Glutamatergic neuron (in vitro differentiated cells): ENCODE data around the gene ATP9B. TPM values are rescaled to one million over a fixed set of nuclear protein-coding genes. Genes with fewer than 3 reads are reported as not detected.
A peak's percentile ranks its signal among the peaks of the same experiment; 100 is the strongest.
"Not testable (repeated sequence)": the region's sequence is repeated elsewhere in the genome, so short reads cannot be mapped to it uniquely, and the experiment has no call there.

Source experiments
- DNase-seq: peaks from one replicate; pipeline ENCODE4 v3.0.0; 2022
- H3K27ac Mint-ChIP-seq: one replicate; pipeline ENCODE4 v1.8.0; 2020; ENCODE audit warnings: mild to moderate bottlenecking, mixed read lengths, inconsistent platforms; ENCODE audit not compliant: unreplicated experiment
- H3K27me3 Mint-ChIP-seq: one replicate; pipeline ENCODE4 v1.8.0; 2020; ENCODE audit warnings: mild to moderate bottlenecking, moderate library complexity, mixed read lengths, inconsistent platforms; ENCODE audit not compliant: unreplicated experiment
- H3K36me3 Mint-ChIP-seq: one replicate; pipeline ENCODE4 v1.8.0; 2020; ENCODE audit warnings: mild to moderate bottlenecking, mixed read lengths, inconsistent platforms; ENCODE audit not compliant: unreplicated experiment
- H3K4me1 Mint-ChIP-seq: one replicate; pipeline ENCODE4 v1.8.0; 2020; ENCODE audit warnings: mild to moderate bottlenecking, low read depth, mixed read lengths, inconsistent platforms; ENCODE audit not compliant: unreplicated experiment
- H3K4me3 Mint-ChIP-seq: one replicate; pipeline ENCODE4 v1.8.0; 2020; ENCODE audit warnings: mild to moderate bottlenecking, mixed read lengths, inconsistent platforms; ENCODE audit not compliant: unreplicated experiment
- H3K9me3 Mint-ChIP-seq: one replicate; pipeline ENCODE4 v1.8.0; 2020; ENCODE audit warnings: mild to moderate bottlenecking, moderate library complexity, mixed read lengths, inconsistent platforms; ENCODE audit not compliant: unreplicated experiment
- CTCF ChIP-seq: fragments of 200-600 bp; sonication (generic); IDR thresholded peaks from one replicate; pipeline ENCODE4 v1.5.0; 2021; ENCODE audit not compliant: partially characterized antibody, unreplicated experiment
- total RNA-seq: library from RNA; stranded (reverse); fragmentation: NEBNext Ultra II Directional; extraction: Animal tissue kit (Norgen Biotek cat#: 25700); gene quantifications from one replicate; pipeline ENCODE4 v1.2.1, GENCODE V29; 2021; ENCODE audit not compliant: unreplicated experiment

ATP9B gene
- total RNA-seq, 1 donor from 2014 or later, result 62.6 TPM

DNA sequence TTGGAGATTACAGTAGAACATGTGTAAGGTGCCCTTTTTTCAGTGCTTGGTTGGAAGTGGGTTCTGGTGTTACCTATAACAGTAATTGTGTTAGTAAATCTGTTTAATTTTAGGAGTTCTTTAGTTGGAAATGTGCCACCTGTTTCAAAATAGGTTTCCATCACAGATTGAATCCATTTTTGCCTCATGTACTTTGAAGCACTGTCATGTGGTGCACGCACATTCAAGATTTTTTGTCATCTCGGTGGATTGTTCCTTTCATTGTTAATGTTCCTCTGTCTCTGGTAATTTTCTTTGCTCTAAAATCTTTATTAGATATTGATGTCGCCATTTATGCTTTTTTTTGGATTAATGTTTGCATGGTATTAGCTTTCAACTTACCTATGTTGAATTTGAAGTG is 1.3 kb downstream of the ATP9B start:
- peaks cover 9% of the 10 kb centered on the region for H3K4me1 Mint-ChIP-seq
- H3K27ac Mint-ChIP-seq, result peak overlapping the region; percentile 93
- peaks cover 38% of the 10 kb centered on the region for H3K9me3 Mint-ChIP-seq
- peak overlapping the region; percentile 92 for H3K4me3 Mint-ChIP-seq
- peaks cover 27% of the 10 kb centered on the region for H3K27me3 Mint-ChIP-seq
- no peak for TF ChIP-seq CTCF
- DNase-seq, result no peak
- peaks cover 45% of the 10 kb centered on the region for H3K36me3 Mint-ChIP-seq

- no peak for DNase-seq
- Mint-ChIP-seq H3K4me1 (peaks cover 9% of the 10 kb centered on the region), H3K27me3 (peaks cover 23% of the 10 kb centered on the region), H3K27ac (peak overlapping the region; percentile 93), H3K36me3 (peaks cover 40% of the 10 kb centered on the region), H3K4me3 (peak overlapping the region; percentile 92), H3K9me3 (peaks cover 35% of the 10 kb centered on the region)
- TF ChIP-seq CTCF, result no peak
These were observed 1.8 kb downstream of the ATP9B start for GRCh38 chr18:79071037-79071436.

DNA sequence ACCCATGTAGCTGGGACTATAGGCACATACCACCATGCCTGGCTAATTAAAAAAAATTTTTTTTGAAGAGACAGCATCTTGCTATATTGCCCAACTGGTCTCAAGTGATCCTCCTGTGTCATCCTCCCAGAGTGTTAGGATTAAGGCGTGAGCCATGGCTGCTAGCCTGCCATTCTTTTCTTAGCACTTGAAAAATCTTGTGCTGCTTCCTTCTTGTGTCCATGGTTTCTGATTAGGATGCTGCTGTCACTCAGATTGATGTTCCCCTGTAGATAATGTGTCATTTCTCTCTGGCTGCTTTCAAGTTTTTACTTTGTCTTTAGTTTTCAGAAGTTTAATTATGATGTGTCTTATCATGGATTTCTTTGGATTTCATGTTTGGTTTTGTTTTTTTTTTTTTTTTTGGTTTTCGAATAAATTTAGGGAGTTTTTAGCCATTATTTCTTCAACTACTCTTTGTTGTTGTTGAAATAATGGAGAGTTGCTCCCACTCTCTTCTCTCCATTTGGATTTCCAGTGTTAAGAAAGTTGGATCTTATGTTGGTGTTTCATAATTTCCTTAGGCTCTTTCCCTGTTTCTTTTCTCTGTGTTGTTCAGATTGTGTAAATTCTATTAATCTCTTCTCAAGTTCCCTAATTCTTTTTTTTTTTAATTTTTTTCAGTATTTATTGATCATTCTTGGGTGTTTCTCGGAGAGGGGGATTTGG is 2.5 kb downstream of the ATP9B start:
- TF ChIP-seq CTCF, result no peak
- Mint-ChIP-seq H3K36me3 (peaks cover 34% of the 10 kb centered on the region), H3K4me1 (peaks cover 11% of the 10 kb centered on the region), H3K9me3 (peaks cover 33% of the 10 kb centered on the region), H3K27me3 (peaks cover 19% of the 10 kb centered on the region), H3K4me3 (peak overlapping the region; percentile 92), H3K27ac (peak overlapping the region; percentile 93)
- no peak for DNase-seq

DNA sequence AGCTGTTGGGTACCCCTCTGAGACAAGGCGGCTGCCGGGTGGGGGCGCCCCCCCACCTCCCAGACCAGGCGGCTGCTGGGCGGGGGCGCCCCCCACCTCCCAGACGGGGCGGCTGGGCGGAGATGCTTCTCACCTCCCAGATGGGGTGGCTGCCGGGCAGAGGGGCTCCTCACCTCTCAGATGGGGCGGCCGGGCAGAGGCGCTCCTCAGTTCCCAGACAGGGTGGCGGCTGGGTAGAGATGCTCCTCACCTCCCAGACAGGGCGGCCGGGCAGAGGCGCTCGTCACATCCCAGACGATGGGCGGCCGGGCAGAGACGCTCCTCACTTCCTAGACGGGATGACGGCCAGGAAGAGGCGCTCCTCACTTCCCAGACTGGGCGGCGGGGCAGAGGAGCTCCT is 3.5 kb downstream of the ATP9B start:
- H3K27ac Mint-ChIP-seq, H3K4me3 Mint-ChIP-seq: not testable (repeated sequence)
- Mint-ChIP-seq H3K4me1 (peaks cover 20% of the 10 kb centered on the region), H3K27me3 (peaks cover 11% of the 10 kb centered on the region), H3K36me3 (peaks cover 24% of the 10 kb centered on the region), H3K9me3 (peaks cover 30% of the 10 kb centered on the region)
- DNase-seq, result peak; percentile 45

- Mint-ChIP-seq H3K36me3 (peaks cover 38% of the 10 kb centered on the region), H3K27ac (peak overlapping the region; percentile 64)
These were observed 8.0 kb downstream of the ATP9B start for GRCh38 chr18:79077181-79077580.

DNA sequence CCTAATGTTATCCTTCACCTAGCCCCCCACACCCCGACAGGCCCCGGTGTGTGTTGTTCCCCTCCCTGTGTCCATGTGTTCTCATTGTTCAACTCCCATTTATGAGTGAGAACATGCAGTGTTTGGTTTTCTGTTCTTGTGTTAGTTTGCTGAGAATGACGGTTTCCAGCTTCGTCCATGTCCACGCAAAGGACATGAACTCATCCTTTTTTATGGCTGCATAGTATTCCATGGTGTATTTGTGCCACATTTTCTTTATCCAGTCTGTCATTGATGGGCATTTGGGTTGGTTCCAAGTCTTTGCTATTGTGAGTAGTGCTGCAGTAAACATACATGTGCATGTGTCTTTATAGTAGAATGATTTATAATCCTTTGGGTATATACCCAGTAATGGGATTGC is 9.6 kb downstream of the ATP9B start:
- H3K27ac Mint-ChIP-seq, DNase-seq, H3K27me3 Mint-ChIP-seq, H3K4me3 Mint-ChIP-seq: not testable (repeated sequence)
- Mint-ChIP-seq H3K4me1 (peaks cover 15% of the 10 kb centered on the region), H3K36me3 (peaks cover 37% of the 10 kb centered on the region), H3K9me3 (peaks cover 14% of the 10 kb centered on the region)

More at GRCh38 chr18:79077181-79077580, 8.0 kb downstream of the ATP9B start:
- Mint-ChIP-seq H3K4me3 (peak overlapping the region; percentile 31), H3K4me1 (peaks cover 15% of the 10 kb centered on the region), H3K27me3 (peaks cover 2% of the 10 kb centered on the region), H3K9me3 (peaks cover 14% of the 10 kb centered on the region)
- no peak for DNase-seq
- no peak for TF ChIP-seq CTCF
